HepG2 (cell line): ENCODE measurements around the gene PHACTR3. TPM values are rescaled to one million over a fixed set of nuclear protein-coding genes. Genes with fewer than 3 reads are reported as not detected.

ENCODE experiments used
- ATAC-seq: fragments of 200-7000 bp; cut with Tn5 transposase; 3 replicates; pipeline ENCODE4 v1.9.1; 2020; ENCODE audit warnings: mild to moderate bottlenecking, moderate library complexity
- BruUV-seq: library from RNA; stranded (reverse); fragments of 400-500 nt; replicated peaks from 2 replicates; lab custom pipeline; 2021; lab: Mats Ljungman, UMichigan
- CTCF ChIA-PET: fragments of 300-600 bp; formaldehyde crosslinking; extraction: SDS; loops from one replicate; lab custom pipeline; 2021; ENCODE audit warnings: low total read pairs, inconsistent platforms, low intra/inter-chr PET ratio; lab: Yijun Ruan, JAX
- POLR2A ChIA-PET: fragments of 350-600 bp; sonication (Branson Sonifier 250); formaldehyde crosslinking; loops from one replicate; lab custom pipeline; 2020; ENCODE audit warnings: antibody characterized with exemption, inconsistent platforms; lab: Yijun Ruan, JAX
- DNase-seq: peaks from one replicate; pipeline ENCODE4 v3.0.0-alpha.2; 2015; ENCODE audit warnings: low spot score
- FAIRE-seq: peaks from 3 replicates; lab custom pipeline; 2011; peaks lifted over from hg19 to GRCh38; lab: Jason Lieb, UNC
- H2AFZ ChIP-seq: one replicate; pipeline ENCODE4 v1.6.1; 2011; ENCODE audit warnings: low read length, inconsistent platforms
- H3K27ac ChIP-seq: fragments of 300-600 bp; 3 replicates; pipeline ENCODE4 v1.8.0; 2011; ENCODE audit warnings: mixed run types, mild to moderate bottlenecking, mixed read lengths, low read length, inconsistent platforms; ENCODE audit not compliant: insufficient read depth; ENCODE audit errors: extremely low read length
- H3K27me3 ChIP-seq, 2 experiments: fragments of 200-600 bp in 1 of 2; 2 replicates in 1 of 2; 3 replicates in 1 of 2; pipeline versions ENCODE4 v1.6.0 to v1.8.0; 2011; ENCODE audit warnings: low read length in 2 of 2, mild to moderate bottlenecking in 2 of 2, moderate library complexity in 2 of 2, inconsistent platforms in 1 of 2; ENCODE audit not compliant: insufficient read depth in 2 of 2, control insufficient read depth in 1 of 2
- H3K36me3 ChIP-seq, 2 experiments: fragments of 200-600 bp in 1 of 2; replicated peaks in 1 of 2; 2 replicates in 1 of 2; 3 replicates in 1 of 2; pipeline versions ENCODE4 v1.5.1 to v1.8.0; 2011; ENCODE audit warnings: low read length in 2 of 2, inconsistent platforms in 1 of 2; ENCODE audit not compliant: insufficient read depth in 2 of 2, control insufficient read depth in 1 of 2
- H3K4me1 ChIP-seq: 2 replicates; pipeline ENCODE4 v1.5.1; 2012; ENCODE audit warnings: low read length, inconsistent platforms; ENCODE audit not compliant: insufficient read depth
- H3K4me2 ChIP-seq: 2 replicates; pipeline ENCODE4 v1.6.0; 2011; ENCODE audit warnings: low read depth, low read length, inconsistent platforms
- H3K4me3 ChIP-seq, 3 experiments: fragments of 200-600 bp in 1 of 3; sonication (generic), shearing (Covaris generic) in 1 of 3; replicated peaks in 1 of 3; 2 replicates each; pipeline ENCODE4 v1.5.1; 2011 to 2016; ENCODE audit warnings: low read length in 3 of 3, inconsistent platforms in 2 of 3, low read depth in 2 of 3, mild to moderate bottlenecking in 2 of 3, control low read depth in 1 of 3, mixed read lengths in 1 of 3; ENCODE audit not compliant: insufficient read depth in 1 of 3
- H3K79me2 ChIP-seq: one replicate; pipeline ENCODE4 v1.6.1; 2011; ENCODE audit warnings: low read length, inconsistent platforms; ENCODE audit not compliant: insufficient read depth
- H3K9ac ChIP-seq: 2 replicates; pipeline ENCODE4 v1.6.0; 2011; ENCODE audit warnings: mild to moderate bottlenecking, low read depth, low read length, inconsistent platforms; ENCODE audit not compliant: insufficient read depth
- H3K9me3 ChIP-seq: 2 replicates; pipeline ENCODE4 v1.5.1; 2012; ENCODE audit warnings: mild to moderate bottlenecking, low read length
- H4K20me1 ChIP-seq: 2 replicates; pipeline ENCODE4 v1.6.0; 2011; ENCODE audit warnings: inconsistent platforms, mild to moderate bottlenecking, low read length, moderate library complexity; ENCODE audit not compliant: insufficient read depth
- ATF4 ChIP-seq, 2 experiments: fragments of 450-650 bp in 1 of 2; sonication (generic) in 1 of 2; formaldehyde crosslinking; IDR thresholded peaks; 2 replicates each; pipeline versions ENCODE4 v1.5.0 to v1.8.0; 2020 to 2022; ENCODE audit warnings: mild to moderate bottlenecking in 1 of 2, missing genetic modification reagents in 1 of 2
- CCAR2 ChIP-seq: fragments of 200-400 bp; formaldehyde crosslinking; optimal IDR thresholded peaks from 2 replicates; pipeline ENCODE3; 2018; ENCODE audit warnings: low read depth, mild to moderate bottlenecking, low read length, moderate library complexity
- DR1 ChIP-seq: sonication (generic); formaldehyde crosslinking; IDR thresholded peaks from 2 replicates; pipeline ENCODE4 v1.8.0; 2021; ENCODE audit warnings: mild to moderate bottlenecking, missing genetic modification reagents, inconsistent platforms
- MNT ChIP-seq: fragments of 450-650 bp; IDR thresholded peaks from 2 replicates; pipeline ENCODE4 v1.6.1; 2016
- NAIF1 ChIP-seq: sonication (generic); formaldehyde crosslinking; IDR thresholded peaks from 2 replicates; pipeline ENCODE4 v1.5.0; 2020; ENCODE audit warnings: mild to moderate bottlenecking, missing genetic modification reagents, borderline replicate concordance
- SIN3B ChIP-seq: fragments of 150-350 bp; IDR thresholded peaks from 2 replicates; pipeline ENCODE4 v1.6.1; 2014; ENCODE audit warnings: low read length
- SUZ12 ChIP-seq: fragments of 150-350 bp; IDR thresholded peaks from 2 replicates; pipeline ENCODE4 v1.6.1; 2014; ENCODE audit warnings: low read depth, low read length
- TOE1 ChIP-seq: sonication (generic); formaldehyde crosslinking; IDR thresholded peaks from 2 replicates; pipeline ENCODE4 v1.4.0; 2020; ENCODE audit warnings: mild to moderate bottlenecking, missing genetic modification reagents
- YEATS4 ChIP-seq: sonication (generic); formaldehyde crosslinking; IDR thresholded peaks from 2 replicates; pipeline ENCODE4 v1.4.0; 2020; ENCODE audit warnings: missing genetic modification reagents, borderline replicate concordance
- ZBTB37 ChIP-seq: sonication (generic); formaldehyde crosslinking; IDR thresholded peaks from 2 replicates; pipeline ENCODE4 v1.4.0; 2020; ENCODE audit warnings: mild to moderate bottlenecking, missing genetic modification reagents
- ZC3H4 ChIP-seq: sonication (generic); formaldehyde crosslinking; IDR thresholded peaks from 2 replicates; pipeline ENCODE4 v1.4.0; 2020; ENCODE audit warnings: missing genetic modification reagents, borderline replicate concordance
- ZNF333 ChIP-seq: sonication (generic); formaldehyde crosslinking; IDR thresholded peaks from 2 replicates; pipeline ENCODE4 v1.4.0; 2020; ENCODE audit warnings: mild to moderate bottlenecking, missing genetic modification reagents, borderline replicate concordance
- ZNF703 ChIP-seq: sonication (generic); formaldehyde crosslinking; IDR thresholded peaks from 2 replicates; pipeline ENCODE4 v1.5.1; 2020; ENCODE audit warnings: missing genetic modification reagents, mild to moderate bottlenecking, moderate library complexity, borderline replicate concordance
- ZNF747 ChIP-seq: sonication (generic); formaldehyde crosslinking; IDR thresholded peaks from 2 replicates; pipeline ENCODE4 v1.8.1; 2023; ENCODE audit warnings: missing genetic modification reagents, mild to moderate bottlenecking, borderline replicate concordance
- WGBS: methylation state at CpG from one replicate; pipeline ENCODE4 v1.1.6; 2017; ENCODE audit warnings: low lambda C conversion rate; 5-methylcytosine and 5-hydroxymethylcytosine counted together
- in situ Hi-C: cut with HindIII; loops from 2 replicates; pipeline ENCODE4 v1.10.0; 2017; ENCODE audit warnings: low pct_unique_long_range_greater_than_20kb; ENCODE audit not compliant: extremely low pct_ligation_motif_present
- intact Hi-C: fragments of 100-400 bp; cut with micrococcal nuclease; formaldehyde crosslinking; loops from one replicate; pipeline ENCODE4 v1.10.0; 2022; ENCODE audit not compliant: unreplicated experiment
- polyA plus RNA-seq, 8 experiments: library from polyadenylated mRNA; depleted of rRNA in 3 of 8; stranded (reverse) in 7 of 8; unstranded in 1 of 8; fragments of >200 nt; fragmentation: Illumina TruSeq in 4 of 8; extraction: Trizol in 4 of 8; gene quantifications; 2 replicates each; pipeline versions ENCODE4 v1.2.1 to v1.2.3, GENCODE V29; 2011 to 2016; ENCODE audit warnings: low read depth in 4 of 8, missing spikeins in 1 of 8, mixed read lengths in 1 of 8; ENCODE audit not compliant: insufficient read depth in 1 of 8
- total RNA-seq, 5 experiments: library from RNA; depleted of rRNA; stranded (reverse); fragments of >200 nt; fragmentation: Illumina TruSeq; extraction: Trizol; gene quantifications; 2 replicates each; pipeline ENCODE4 v1.2.3, GENCODE V29; 2016; ENCODE audit warnings: low read depth in 1 of 5

The PHACTR3 gene
- total and polyA plus RNA-seq, 2 of the 13 experiments (the other 11 are each of a cell fraction or from before 2014, with no cell fraction given) = not detected

- BruUV-seq = no TSS peak
- 7% methylated on average over 2 of the region's 3 CpGs for WGBS
- Histone ChIP-seq H2AFZ (no peak overlapping the region), H3K4me2 (no peak overlapping the region), H3K4me3 (no peak overlapping the region)
- TF ChIP-seq SUZ12 (no peak), YEATS4 (CRISPR knock-in tag) (no peak), ZNF333 (no peak)
- TF ChIP-seq, all 625 proteins: peak for 0
- H3K36me3 ChIP-seq = no peaks in the 10 kb centered on the region
- H3K9ac ChIP-seq = no peak overlapping the region
- peaks cover 4% of the 10 kb centered on the region; the same call in 1 of the 2 replicates for H3K4me1 ChIP-seq
- peaks cover 7 to 63% of the 10 kb centered on the region in 2 experiments for H3K27me3 ChIP-seq
- H4K20me1 ChIP-seq = peaks cover 5% of the 10 kb centered on the region; the same call in 1 of the 2 replicates
- no peak for FAIRE-seq
- no peak for ATAC-seq
- H3K9me3 ChIP-seq = no peaks in the 10 kb centered on the region
- intact Hi-C loops = no loop called here
- in situ Hi-C loops = loop anchor here (5.0 kb wide), 1 partner anchor 178 kb away; no protein-coding TSS in a partner anchor
- no peaks in the 10 kb centered on the region for H3K79me2 ChIP-seq
- H3K27ac ChIP-seq = no peak overlapping the region
- POLR2A ChIA-PET = no interaction called here
- CTCF ChIA-PET = no interaction called here
- no peak for DNase-seq
Observed at GRCh38 chr20:59574308-59574707, 30.0 kb upstream of the PHACTR3 start.

- 7% methylated on average over 5 of the region's 5 CpGs for WGBS
- ATAC-seq = no peak
- Histone ChIP-seq H3K9ac (no peak overlapping the region), H3K79me2 (no peaks in the 10 kb centered on the region), H4K20me1 (peaks cover 5% of the 10 kb centered on the region; the same call in 1 of the 2 replicates), H3K27ac (no peak overlapping the region), H3K4me1 (peaks cover 4% of the 10 kb centered on the region; the same call in 1 of the 2 replicates), H3K36me3 (no peaks in the 10 kb centered on the region), H3K4me2 (no peak overlapping the region), H3K27me3 (peaks cover 7 to 72% of the 10 kb centered on the region in 2 experiments), H2AFZ (no peak overlapping the region), H3K4me3 (no peak overlapping the region), H3K9me3 (no peaks in the 10 kb centered on the region)
- CTCF ChIA-PET = no interaction called here
- in situ Hi-C loops = no loop called here
- FAIRE-seq = no peak
- BruUV-seq = no TSS peak
- TF ChIP-seq CCAR2 (no peak), ZC3H4 (CRISPR knock-in tag) (no peak), MNT (no peak), DR1 (CRISPR knock-in tag) (no peak), ZBTB37 (CRISPR knock-in tag) (no peak), SIN3B (no peak), ZNF747 (no peak), ZNF703 (no peak), TOE1 (no peak), NAIF1 (no peak), ATF4 (CRISPR knock-in tag; IDR thresholded peaks at IDR 0.05) (no peak)
- POLR2A ChIA-PET = no interaction called here
- intact Hi-C loops = no loop called here
- no peak for DNase-seq
Observed at GRCh38 chr20:59575216-59575615, 29.1 kb upstream of the PHACTR3 start.
